K562 (cell line): ENCODE data around the gene DNER. TPM values are rescaled to one million over a fixed set of nuclear protein-coding genes. Genes with fewer than 3 reads are reported as not detected.

Source experiments
- ZBTB40 ChIP-seq, 2 experiments: fragments of 450-650 bp in 1 of 2; sonication (generic) in 1 of 2; formaldehyde crosslinking in 1 of 2; IDR thresholded peaks; 2 replicates each; pipeline versions ENCODE4 v1.7.1 to v1.9.0; 2016 to 2022; ENCODE audit warnings: inconsistent platforms in 1 of 2, mild to moderate bottlenecking in 1 of 2, missing genetic modification reagents in 1 of 2
- polyA plus RNA-seq, 8 experiments: library from polyadenylated mRNA; depleted of rRNA in 4 of 8; stranded (reverse) in 5 of 8; unstranded in 3 of 8; fragments of >200 nt; fragmentation: Nextera tagmentation in 2 of 8; fragmentation: Illumina TruSeq in 1 of 8; extraction: Ambion mirVana in 2 of 8; extraction: Trizol in 1 of 8; gene quantifications; 2 replicates each; pipeline versions ENCODE4 v1.2.1 to v1.2.3, GENCODE V29; 2011 to 2014; ENCODE audit warnings: inconsistent platforms in 1 of 8, missing spikeins in 1 of 8
- total RNA-seq, 7 experiments: library from RNA; depleted of rRNA in 6 of 7; stranded (reverse); fragments of >200 nt in 6 of 7; fragmentation: Illumina TruSeq in 2 of 7; extraction: Trizol in 2 of 7; gene quantifications; 2 replicates each; pipeline versions ENCODE4 v1.2.1 to v1.2.3, GENCODE V29; 2011 to 2021; ENCODE audit warnings: low replicate concordance in 1 of 7

DNER gene
- total and polyA plus RNA-seq, 9 of the 15 experiments (the other 6 are each of a cell fraction or from before 2014, with no cell fraction given): not detected

- TF ChIP-seq ZBTB40 (IDR thresholded peaks at IDR 0.05) (no peak), ZBTB40 (CRISPR knock-in tag; IDR thresholded peaks at IDR 0.05) (no peak)
Observed at GRCh38 chr2:229477269-229477755, 237.0 kb downstream of the DNER start (continued).
